Amygdala (tissue), 56 donors: ENCODE results near the gene PXDN.
A peak's percentile ranks its signal among the peaks of the same experiment; 100 is the strongest.

Experiments
- DNase-seq, 56 donors: peaks; one replicate each; lab custom pipeline; 2025; lab: John Stamatoyannopoulos, UW

PXDN gene

DNA sequence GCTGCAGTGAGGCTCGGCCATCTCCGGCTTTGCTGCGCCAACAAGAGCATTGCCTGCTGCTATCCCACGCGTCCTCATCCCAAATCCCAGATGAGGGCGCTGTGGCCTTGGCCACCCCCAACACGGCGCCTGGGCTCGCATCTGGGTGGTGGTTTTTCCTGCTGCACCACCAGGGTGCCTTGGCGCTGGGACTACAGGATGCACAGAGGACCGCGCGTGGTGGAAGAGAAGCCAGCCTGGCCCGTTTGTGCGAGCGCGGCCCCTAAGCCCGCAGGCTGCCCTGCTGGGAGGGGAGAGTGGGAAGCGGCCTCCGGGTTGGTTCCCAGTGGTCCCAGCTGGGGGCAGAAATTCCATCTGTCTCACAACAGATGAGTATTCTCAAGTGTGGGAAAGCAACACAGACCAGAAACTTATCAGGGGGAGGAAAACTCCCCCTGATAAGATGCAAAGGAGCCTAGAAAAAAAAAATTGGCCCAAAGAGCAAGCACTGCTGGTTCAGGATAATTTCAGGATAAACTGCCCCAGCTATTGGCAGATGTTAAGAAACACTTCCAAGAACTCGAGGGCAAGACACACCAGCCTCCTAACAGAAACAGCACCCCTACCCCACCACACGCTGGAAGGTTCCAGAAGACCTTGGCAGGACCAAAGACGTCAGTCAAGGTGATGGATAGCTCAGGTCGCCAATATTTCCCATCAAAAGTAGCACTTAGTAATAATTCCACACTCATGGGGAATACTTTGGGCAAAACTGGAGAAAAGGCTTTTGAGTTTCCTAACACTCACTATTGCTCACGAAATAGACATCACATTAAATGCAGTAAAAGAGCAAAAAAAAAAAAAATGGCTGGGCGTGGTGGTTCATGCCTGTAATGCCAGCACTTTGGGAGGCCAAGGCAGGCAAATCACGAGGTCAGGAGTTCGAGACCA is 152.1 kb downstream of the PXDN start:
- peak in 16 of 56 donors; percentile 2 to 55 (median 30) for DNase-seq

DNA sequence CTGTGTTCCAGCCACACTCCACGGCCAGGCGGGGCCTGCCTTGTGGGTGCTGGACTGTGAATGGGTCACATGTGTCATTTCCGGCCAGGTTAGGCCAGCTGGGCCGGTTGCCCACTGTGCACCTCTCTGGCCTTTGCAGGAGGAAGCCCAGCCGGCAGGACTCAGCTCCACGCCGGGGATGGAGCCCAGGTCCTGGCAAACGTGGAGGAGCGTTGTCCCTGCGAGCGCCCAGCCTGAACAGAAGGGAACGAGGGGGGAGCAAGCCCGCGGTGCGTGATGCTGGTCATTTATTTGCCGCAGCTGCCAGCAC is 152.9 kb downstream of the PXDN start:
- DNase-seq, result no peak

DNA sequence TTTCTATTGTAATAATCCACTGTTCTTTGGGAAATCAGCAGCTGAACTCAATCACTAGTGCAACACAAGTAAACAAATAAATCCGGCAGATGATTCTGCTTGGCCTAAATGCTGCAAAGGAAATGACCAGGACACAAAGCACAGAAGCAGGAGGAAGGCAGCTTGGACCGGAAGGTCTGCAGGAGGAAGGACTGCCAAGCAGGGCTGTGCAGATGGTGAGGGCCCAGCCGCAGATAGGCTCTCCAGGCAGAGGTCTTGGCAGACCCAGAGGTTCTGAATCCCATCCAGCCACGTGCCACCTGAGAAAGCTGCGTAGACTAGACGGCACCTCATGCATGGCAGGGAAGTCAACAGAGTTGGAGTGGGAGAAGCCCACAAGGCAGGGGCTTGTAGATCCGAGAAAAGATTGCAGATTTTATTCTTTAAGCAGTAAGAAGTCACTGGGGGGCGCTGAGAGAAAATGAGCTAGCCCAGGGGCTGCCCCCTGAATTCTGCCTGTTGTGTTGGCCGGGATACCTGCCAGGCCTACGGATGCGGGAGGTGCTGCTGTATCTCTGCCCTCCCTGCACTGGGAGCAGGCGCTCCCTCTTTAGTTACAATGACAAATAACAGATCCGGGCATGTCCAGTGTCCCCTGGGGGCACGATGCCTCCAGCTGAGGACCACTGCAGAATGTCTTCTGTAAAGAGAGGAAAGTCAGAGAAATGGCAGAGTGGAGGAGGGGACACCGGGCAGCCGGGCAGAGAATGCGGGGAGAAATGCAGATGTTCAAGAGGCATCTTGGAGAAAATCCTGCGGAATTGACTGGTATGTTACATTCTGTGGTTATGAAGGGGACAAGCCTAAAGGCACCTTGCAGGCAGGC is 153.5 kb downstream of the PXDN start:
- no peak for DNase-seq

DNA sequence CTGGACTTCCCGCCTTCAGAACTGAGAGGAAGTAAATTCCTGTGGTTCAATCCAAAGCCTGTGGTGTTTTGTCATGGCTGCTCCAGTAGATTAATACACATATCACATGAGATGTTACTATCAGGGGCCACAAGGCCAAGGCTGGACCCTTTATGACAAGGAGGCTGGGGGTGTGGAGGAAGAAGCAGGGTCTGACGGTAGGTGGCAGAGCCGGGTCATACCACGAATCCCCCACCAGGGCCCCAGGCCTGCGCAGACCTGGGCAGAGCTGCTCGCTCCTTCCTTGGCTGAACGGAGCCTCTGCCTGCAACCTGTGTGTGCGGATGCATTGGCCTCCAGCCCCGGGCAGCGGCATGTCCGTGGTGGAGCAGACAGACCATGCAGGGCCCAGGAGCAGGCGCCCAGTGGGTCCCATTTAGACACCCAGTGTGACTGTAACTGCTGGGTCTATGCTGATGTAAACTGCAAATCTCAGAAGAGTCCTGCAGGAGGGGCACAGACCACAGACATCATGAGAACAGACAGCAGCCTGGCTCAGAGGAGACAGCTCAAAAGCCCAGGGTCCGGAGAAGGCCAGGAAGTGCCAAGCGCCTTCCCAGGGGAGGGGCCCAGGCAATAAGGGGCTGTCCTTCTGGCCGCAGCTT is 155.2 kb downstream of the PXDN start:
- DNase-seq, result no peak

DNA sequence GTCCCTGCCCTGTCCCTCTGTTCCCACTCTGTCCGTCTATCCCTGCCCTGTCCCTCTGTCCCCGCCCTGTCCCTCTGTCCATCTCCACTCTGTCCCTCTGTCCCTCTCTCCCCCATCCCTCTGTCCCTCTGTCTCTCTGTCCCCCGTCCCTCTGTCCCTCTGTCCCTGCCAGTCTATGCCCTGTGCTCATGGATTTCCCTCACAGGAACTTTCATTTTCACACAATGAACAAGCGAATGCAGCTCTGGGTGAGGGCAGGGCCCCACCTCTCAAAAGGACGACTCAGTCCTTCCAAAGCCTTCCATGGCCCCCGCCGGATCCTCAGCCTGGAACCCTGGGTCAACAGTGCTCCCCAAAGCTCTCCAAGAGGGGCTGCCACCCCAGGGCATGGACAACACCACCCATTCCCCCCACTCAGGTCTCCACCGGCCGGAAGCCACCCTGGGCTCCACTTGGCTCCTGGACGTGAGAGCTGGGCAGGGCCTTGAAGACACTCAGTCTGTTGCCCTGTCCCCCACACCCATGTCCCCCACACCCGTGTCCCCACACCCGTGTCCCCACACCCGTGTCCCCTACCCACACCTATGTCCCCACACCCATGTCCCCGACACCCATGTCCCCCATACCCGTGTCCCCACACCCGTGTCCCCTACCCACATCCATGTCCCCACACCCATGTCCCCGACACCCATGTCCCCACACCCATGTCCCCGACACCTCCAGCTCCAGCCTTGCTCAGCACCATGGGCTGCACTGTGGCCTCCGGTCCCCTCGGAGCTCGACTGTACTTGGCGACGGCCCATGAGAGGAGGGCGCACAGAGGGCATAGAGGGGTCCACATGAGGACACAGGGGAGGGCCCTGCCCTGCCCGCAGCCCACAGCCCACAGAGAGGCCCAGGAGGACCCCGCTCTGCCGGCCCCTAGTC is 156.0 kb downstream of the PXDN start:
- no peak for DNase-seq

DNA sequence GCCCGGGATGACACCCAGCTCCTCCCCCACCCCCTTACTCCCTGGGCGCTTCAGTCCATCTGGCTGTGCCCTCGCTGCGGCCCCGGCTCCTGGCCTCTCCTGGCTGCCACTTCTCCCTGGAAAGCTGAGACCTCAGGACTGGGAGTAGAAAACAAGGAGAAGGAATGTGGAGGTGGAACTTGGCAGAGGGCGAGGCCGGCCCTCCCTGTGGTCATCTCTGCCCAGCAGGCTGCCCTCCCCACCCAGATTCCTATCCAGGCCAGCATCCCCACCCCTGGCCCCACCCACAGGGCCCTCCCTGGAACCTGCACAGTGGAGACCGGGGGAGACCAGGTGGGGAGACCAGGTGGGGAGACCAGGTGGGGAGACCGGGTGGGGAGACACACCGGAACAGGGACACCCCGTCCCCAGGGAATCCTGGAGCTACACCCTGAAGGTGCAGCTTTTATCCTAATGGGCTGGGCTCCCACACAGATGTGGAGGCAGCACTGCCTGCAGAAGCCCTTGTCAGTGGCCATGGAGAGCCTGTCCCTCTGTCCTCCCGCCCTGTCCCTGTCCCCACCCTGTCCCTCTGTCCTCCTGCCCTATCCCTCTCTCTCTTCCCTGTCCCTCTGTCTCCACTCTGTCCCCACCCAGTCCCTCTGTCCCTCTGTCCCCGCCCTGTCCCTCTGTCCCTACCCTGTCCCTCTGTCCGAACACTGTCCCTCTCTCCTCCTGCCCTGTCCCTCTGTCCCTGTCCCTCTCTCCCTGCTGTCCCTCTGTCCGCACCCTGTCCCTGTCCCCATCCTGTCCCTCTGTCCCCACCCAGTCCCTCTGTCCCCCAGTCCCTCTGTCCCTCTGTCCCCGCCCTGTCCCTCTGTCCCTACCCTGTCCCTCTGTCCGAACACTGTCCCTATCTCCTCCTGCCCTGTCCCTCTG is 157.1 kb downstream of the PXDN start:
- DNase-seq, result no peak

DNA sequence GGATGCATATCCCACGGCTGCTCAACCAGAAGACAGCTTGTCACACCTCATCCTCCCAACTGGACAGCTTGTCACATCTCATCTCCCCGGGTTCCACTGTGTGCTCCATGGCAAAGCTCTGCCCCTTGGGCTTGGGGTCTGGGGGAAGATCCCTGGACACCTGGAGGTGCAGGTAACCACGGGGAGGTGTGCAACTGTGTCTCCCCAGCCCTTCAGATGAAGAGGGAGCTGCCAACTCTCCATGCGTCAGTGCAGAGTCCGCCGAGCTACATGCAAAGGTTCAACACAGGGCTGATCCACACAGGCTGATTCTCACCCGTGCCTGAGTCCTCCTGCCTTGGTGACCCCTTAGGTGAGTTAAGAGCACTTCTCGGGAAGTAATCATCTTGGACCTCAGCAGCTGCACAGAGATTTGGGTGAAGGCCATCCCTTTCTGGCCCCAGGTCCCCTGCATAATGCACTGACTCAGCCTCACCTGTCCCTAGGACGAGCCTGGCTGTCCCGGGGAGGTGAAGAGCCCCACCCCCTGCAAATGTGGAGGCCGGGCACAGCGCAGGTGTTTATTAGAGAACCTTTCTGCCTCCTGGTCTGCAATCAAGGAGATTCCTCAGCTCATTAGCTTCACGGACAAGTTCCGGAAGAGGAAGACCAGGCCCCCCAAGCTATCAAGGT is 157.9 kb downstream of the PXDN start:
- DNase-seq, result no peak

DNA sequence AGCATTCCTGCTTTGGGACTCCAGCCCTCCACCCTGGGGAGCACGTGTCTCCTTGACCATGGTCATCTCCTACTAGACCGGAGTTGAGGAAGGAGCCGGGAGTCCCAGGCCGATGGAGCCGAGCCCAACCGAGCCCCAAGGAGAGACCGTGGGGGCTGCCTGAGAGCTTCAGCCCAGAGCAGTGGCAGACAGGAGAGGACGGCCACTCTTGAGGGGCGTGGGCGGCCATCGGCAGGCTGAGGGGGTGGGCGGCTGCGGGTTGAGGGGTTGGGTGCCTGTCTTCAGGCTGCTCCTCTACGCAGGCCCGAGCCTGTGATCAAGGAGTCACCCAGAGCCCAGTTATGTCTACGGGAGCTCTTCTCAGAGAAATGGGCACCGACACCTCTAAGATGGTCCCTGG is 158.7 kb downstream of the PXDN start:
- no peak for DNase-seq

DNA sequence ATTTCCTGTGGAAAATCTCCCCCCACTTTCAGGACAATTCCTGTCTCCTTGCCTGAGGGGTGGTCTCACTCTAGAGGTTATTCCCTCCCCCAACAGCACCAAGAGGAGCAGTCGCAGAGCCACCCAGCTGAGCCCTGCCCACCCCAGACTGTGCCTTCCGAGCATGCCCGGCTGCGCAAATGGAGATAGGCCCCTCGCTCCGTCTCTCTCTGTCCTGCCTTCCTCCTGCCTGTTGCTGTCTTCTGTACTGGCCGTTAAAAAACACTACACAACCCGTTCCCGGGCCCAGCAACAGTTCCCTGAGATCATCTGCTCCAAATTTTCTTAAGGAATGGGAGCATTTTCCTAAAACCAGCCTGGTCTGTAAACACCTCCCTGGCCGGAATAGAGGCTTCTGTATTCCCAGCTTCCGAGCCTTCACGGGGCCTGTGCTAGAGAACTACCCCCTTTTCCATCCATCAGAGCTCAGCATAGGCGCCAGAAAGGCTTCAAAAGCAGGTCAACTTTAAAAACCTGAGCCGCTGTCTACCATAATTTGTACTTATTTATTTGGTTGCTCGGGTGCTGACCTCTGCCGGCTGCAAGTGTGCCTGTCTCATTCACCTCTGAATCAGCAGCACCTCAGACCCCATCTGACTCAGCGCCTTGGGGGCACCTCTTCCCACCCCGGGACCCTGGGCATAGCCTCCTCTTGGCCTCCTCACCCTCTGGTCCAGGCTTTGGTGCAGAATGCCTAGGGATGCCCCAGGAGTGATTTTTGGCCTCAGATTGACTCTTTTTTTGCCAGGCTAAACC is 159.4 kb downstream of the PXDN start:
- DNase-seq, result no peak

DNA sequence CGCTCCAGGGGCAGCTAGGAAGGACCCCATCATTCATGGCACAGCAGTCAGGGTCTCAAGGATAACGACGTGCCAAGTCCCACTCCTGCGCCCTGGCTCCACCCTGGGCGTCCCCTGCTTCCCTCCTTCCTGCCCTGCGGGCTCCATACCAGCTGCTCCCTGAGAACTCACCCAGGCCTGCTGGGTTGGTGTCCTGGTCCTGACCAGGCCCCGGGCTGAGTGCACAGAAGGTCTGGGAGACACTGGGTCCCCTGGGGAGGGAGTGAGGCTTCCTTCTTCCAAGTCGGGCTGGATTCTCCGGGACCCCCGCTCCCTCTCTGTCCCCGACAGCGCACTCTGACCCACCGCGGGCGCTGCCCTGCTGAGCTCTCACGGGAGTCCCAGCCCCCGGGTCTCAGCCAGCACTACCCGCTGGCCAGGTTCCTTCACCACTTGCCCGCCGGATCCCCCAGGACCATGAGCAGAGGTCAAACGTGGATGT is 160.2 kb downstream of the PXDN start:
- DNase-seq, result no peak

DNA sequence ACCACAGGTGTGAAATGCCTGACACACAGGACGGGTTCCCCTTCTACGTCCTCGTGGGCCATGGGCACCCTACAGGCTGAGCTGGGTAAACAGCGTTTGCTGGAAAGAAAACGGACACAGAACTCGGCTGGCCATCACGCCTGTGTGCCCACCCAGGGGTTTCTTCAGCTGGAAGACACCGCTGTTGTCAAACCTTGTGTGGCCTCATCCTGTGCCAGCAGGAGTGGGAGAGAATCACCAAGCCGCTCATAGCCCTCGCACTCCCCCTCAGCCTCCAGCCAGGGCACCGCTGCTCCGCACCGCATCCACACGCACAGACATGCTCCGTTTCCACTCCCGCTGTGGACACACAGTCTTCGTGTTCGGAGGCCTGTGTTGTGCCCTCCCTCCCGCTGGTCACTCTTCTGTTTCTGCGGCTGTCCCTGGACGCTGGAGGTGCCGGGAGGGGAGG is 161.4 kb downstream of the PXDN start:
- DNase-seq, result no peak

DNA sequence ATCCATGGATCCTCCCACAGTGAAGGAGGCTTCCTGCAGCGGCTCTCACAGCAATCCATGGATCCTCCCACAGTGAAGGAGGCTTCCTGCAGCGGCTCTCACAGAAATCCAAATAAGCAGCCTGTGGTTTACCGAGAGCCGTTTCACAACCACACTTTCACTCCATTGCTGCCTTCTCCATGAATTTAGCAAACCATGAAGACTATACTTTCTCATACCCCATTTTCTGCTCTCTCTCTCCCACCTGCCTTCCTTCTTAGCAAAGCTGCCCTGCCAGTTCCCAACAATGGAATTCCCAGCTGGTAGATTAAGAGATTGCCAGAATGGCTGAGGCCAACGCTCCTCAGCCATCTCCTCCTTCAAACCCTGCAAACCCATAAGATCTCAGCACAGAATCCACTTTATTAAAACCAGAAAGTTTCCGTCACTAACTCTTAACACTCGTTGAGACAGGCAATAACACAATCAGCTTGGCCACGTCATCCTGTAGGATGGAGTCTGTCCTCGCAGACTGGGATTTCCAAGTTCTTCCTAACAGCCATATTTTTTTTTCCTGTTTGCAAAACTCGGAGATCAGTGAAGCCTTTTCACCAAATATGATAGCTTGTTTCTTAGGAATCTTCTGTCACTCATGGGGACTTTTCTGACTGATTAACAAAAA is 162.2 kb downstream of the PXDN start:
- no peak for DNase-seq
